Measurements from ENCODE around the gene ADGRD1. TPM values are rescaled to one million over a fixed set of nuclear protein-coding genes. Genes with fewer than 3 reads are reported as not detected.

The ADGRD1 gene
- total and polyA plus RNA-seq, 12 donors = 0.87 to 6.0 (median 1.6) TPM

- Histone ChIP-seq H3K36me3 (replicated peaks in 1 of 2) (no peaks in the 10 kb centered on the region), H3K9me3 (replicated peaks in 1 of 3) (no peaks in the 10 kb centered on the region), H3K4me3 (no peak overlapping the region), H3K27me3 (no peaks in the 10 kb centered on the region), H3K27ac (no peak overlapping the region), H3K4me1 (replicated peaks in 1 of 2) (peaks cover 0 to 3% of the 10 kb centered on the region in 2 donors)
- intact Hi-C loops (cut with DNase I) = loop anchor here in 1 of 2 donors (5.0 kb wide), 1 partner anchor 728 kb away; no protein-coding TSS in a partner anchor
- no peak for TF ChIP-seq POLR2A (IDR thresholded peaks at IDR 0.05)
- no peak for TF ChIP-seq CTCF (IDR thresholded peaks at IDR 0.05)
- DNase-seq = peak in 1 of 7 donors; percentile 41
- 65 to 80% (median 77%) methylated on average over 17 to 35 of the region's 35 CpGs for WGBS, 4 donors
Measured at GRCh38 chr12:131103669-131104462, 150.2 kb downstream of the ADGRD1 start.

DNA sequence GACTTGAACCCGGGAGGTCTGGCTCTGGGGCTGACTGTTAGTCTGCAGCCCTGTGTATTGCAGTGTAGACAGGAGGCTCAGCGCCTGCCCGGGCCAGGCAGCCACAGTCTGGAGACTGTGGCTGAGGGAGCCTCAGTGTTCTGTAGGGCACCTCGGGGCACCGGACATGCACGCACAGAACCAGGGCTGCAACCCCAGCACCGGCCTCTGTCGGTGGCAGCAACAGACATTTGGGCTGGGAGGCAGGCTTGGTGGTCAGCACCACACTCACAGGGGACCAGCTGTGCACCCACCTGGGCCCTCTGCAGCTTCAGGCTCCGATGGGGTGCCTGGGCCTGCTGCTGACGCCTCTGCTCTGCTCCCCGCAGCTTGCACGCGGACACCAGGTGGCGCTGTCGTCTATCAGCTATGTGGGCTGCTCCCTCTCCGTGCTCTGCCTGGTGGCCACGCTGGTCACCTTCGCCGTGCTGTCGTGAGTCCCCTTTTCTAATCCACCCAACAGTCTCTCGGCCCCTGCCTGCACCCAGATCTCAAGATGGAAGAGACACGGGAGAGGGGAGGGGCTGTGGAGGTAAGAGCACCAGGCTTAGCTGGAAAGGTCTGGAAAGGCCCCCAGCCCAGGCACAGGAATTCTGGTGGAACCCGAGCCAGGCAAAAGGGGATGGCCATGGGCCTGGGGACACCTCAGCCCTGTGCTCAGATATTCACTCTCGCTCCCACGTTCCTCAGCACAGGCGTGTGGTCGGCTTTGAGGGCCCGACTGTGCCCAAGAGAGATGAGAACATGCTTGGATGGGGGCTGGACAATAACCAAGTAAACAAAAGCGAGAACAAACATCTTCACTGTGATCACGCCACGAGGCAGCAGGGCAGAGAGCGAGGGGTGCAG is 151.0 kb downstream of the ADGRD1 start:
- H3K36me3 ChIP-seq (replicated peaks in 1 of 2) = no peaks in the 10 kb centered on the region
- WGBS, 4 donors = 36 to 38% (median 37%) methylated on average over 14 to 32 of the region's 32 CpGs
- H3K27me3 ChIP-seq = no peaks in the 10 kb centered on the region
- H3K27ac ChIP-seq = no peak overlapping the region
- DNase-seq = peak; percentile 74 to 92 (median 87)
- no peaks in the 10 kb centered on the region for H3K9me3 ChIP-seq (replicated peaks in 1 of 3)
- TF ChIP-seq POLR2A (IDR thresholded peaks at IDR 0.05) (no peak), CTCF (IDR thresholded peaks at IDR 0.05) (peak; percentile 87 to 97 (median 92))
- intact Hi-C loops (cut with DNase I) = loop anchor here in 1 of 2 donors (5.0 kb wide), 1 partner anchor 728 kb away; no protein-coding TSS in a partner anchor
- H3K4me3 ChIP-seq = no peak overlapping the region
- H3K4me1 ChIP-seq (replicated peaks in 1 of 2) = peaks cover 0 to 3% of the 10 kb centered on the region in 2 donors

- no peaks in the 10 kb centered on the region for H3K36me3 ChIP-seq (replicated peaks in 1 of 2)
- WGBS, 4 donors = 81 to 97% (median 88%) methylated on average over 5 to 7 of the region's 7 CpGs
- H3K27me3 ChIP-seq = no peaks in the 10 kb centered on the region
- peaks cover 0 to 3% of the 10 kb centered on the region in 2 donors for H3K4me1 ChIP-seq (replicated peaks in 1 of 2)
- intact Hi-C loops (cut with DNase I) = no loop called here
- no peak overlapping the region for H3K4me3 ChIP-seq
- no peak for DNase-seq
- no peaks in the 10 kb centered on the region for H3K9me3 ChIP-seq (replicated peaks in 1 of 3)
- TF ChIP-seq POLR2A (IDR thresholded peaks at IDR 0.05) (no peak), CTCF (IDR thresholded peaks at IDR 0.05) (no peak)
- H3K27ac ChIP-seq = no peak overlapping the region
Measured at GRCh38 chr12:131105351-131105735, 151.6 kb downstream of the ADGRD1 start.

GRCh38 chr12:131105736-131106348 is 152.1 kb downstream of the ADGRD1 start:
- no peaks in the 10 kb centered on the region for H3K27me3 ChIP-seq
- H3K4me3 ChIP-seq = no peak overlapping the region
- intact Hi-C loops (cut with DNase I) = no loop called here
- no peak overlapping the region for H3K27ac ChIP-seq
- H3K36me3 ChIP-seq (replicated peaks in 1 of 2) = no peaks in the 10 kb centered on the region
- no peak for TF ChIP-seq CTCF (IDR thresholded peaks at IDR 0.05)
- TF ChIP-seq POLR2A (IDR thresholded peaks at IDR 0.05) = no peak
- no peak for DNase-seq
- H3K9me3 ChIP-seq (replicated peaks in 1 of 3) = no peaks in the 10 kb centered on the region
- H3K4me1 ChIP-seq (replicated peaks in 1 of 2) = peaks cover 0 to 3% of the 10 kb centered on the region in 2 donors
- 74 to 82% (median 79%) methylated on average over 24 to 27 of the region's 27 CpGs for WGBS, 4 donors
